ENCODE measurements around the gene LRFN5.
"Not testable (repeated sequence)": the region's sequence is repeated elsewhere in the genome, so short reads cannot be mapped to it uniquely, and the experiment has no call there.

Gene LRFN5

GRCh38 chr14:41905394-41905964, 298.8 kb downstream of the LRFN5 start:
- DNase-seq: no peak

GRCh38 chr14:41911155-41911554, 304.5 kb downstream of the LRFN5 start:
- DNase-seq: not testable (repeated sequence)

- no peak for DNase-seq
These were observed 306.7 kb downstream of the LRFN5 start for GRCh38 chr14:41913398-41913797.

- no peak for DNase-seq
These were observed 309.1 kb downstream of the LRFN5 start for GRCh38 chr14:41915732-41916131.

- DNase-seq: no peak
These were observed 309.6 kb downstream of the LRFN5 start for GRCh38 chr14:41916313-41916712.

- DNase-seq: no peak
These were observed 318.7 kb downstream of the LRFN5 start for GRCh38 chr14:41925409-41925808.

GRCh38 chr14:41950428-41951151, 343.9 kb downstream of the LRFN5 start:
- DNase-seq: no peak

All from activated naive CD4-positive, alpha-beta T cell (primary cell).